H9 (cell line): ENCODE results near the gene TMEM120A. TPM values are rescaled to one million over a fixed set of nuclear protein-coding genes. Genes with fewer than 3 reads are reported as not detected.

Experiments
- DNase-seq: peaks from one replicate; pipeline ENCODE4 v3.0.0-alpha.2; 2017
- H2AFZ ChIP-seq: one replicate; pipeline ENCODE4 v1.6.1; 2013; ENCODE audit warnings: mild to moderate bottlenecking, low read length, control low read depth, moderate library complexity
- H2AK5ac ChIP-seq: 2 replicates; pipeline ENCODE4 v1.6.1; 2013; ENCODE audit warnings: low read length, control low read depth, mixed read lengths; ENCODE audit not compliant: insufficient read length
- H2BK120ac ChIP-seq: one replicate; pipeline ENCODE4 v1.6.1; 2013; ENCODE audit warnings: low read depth, mild to moderate bottlenecking, low read length, control low read depth, inconsistent platforms; ENCODE audit not compliant: poor library complexity, severe bottlenecking
- H2BK12ac ChIP-seq: 2 replicates; pipeline ENCODE4 v1.6.1; 2013; ENCODE audit warnings: low read length, control low read depth, mixed read lengths, low read depth; ENCODE audit not compliant: insufficient read length
- H2BK15ac ChIP-seq: 2 replicates; pipeline ENCODE4 v1.6.1; 2013; ENCODE audit warnings: low read depth, low read length, control low read depth
- H2BK20ac ChIP-seq: one replicate; pipeline ENCODE4 v1.6.1; 2013; ENCODE audit warnings: low read depth, mild to moderate bottlenecking, low read length, control low read depth, inconsistent platforms; ENCODE audit not compliant: poor library complexity, severe bottlenecking
- H2BK5ac ChIP-seq: 2 replicates; pipeline ENCODE4 v1.6.1; 2013; ENCODE audit warnings: low read length, control low read depth, mixed read lengths; ENCODE audit not compliant: insufficient read length
- H3K14ac ChIP-seq: 2 replicates; pipeline ENCODE4 v1.6.1; 2013; ENCODE audit warnings: low read length, control low read depth; ENCODE audit not compliant: insufficient read depth
- H3K18ac ChIP-seq: 2 replicates; pipeline ENCODE4 v1.6.1; 2013; ENCODE audit warnings: low read depth, mild to moderate bottlenecking, mixed read lengths, low read length, control low read depth; ENCODE audit not compliant: insufficient read length
- H3K23ac ChIP-seq: 2 replicates; pipeline ENCODE4 v1.6.1; 2013; ENCODE audit warnings: low read length, control low read depth, mixed read lengths, low read depth; ENCODE audit not compliant: insufficient read length
- H3K23me2 ChIP-seq: 2 replicates; pipeline ENCODE4 v1.6.1; 2013; ENCODE audit warnings: low read depth, mild to moderate bottlenecking, mixed read lengths, low read length, control low read depth; ENCODE audit not compliant: insufficient read length, poor library complexity, severe bottlenecking
- H3K27ac ChIP-seq: 2 replicates; pipeline ENCODE4 v1.5.1; 2013; ENCODE audit warnings: low read length, control low read depth, mixed read lengths, low read depth; ENCODE audit not compliant: insufficient read length
- H3K27me3 ChIP-seq: 2 replicates; pipeline ENCODE4 v1.6.1; 2013; ENCODE audit warnings: low read length, control low read depth, inconsistent platforms; ENCODE audit not compliant: insufficient read depth
- H3K4ac ChIP-seq: 2 replicates; pipeline ENCODE4 v1.6.1; 2013; ENCODE audit warnings: low read depth, mild to moderate bottlenecking, control low read depth, inconsistent platforms, low read length, moderate library complexity
- H3K4me1 ChIP-seq: 2 replicates; pipeline ENCODE4 v1.6.1; 2013; ENCODE audit warnings: low read length, control low read depth, inconsistent platforms; ENCODE audit not compliant: insufficient read depth
- H3K4me2 ChIP-seq: 2 replicates; pipeline ENCODE4 v1.6.1; 2013; ENCODE audit warnings: low read length, control low read depth, mixed read lengths; ENCODE audit not compliant: insufficient read length, insufficient read depth
- H3K56ac ChIP-seq: 2 replicates; pipeline ENCODE4 v1.6.1; 2013; ENCODE audit warnings: low read depth, mild to moderate bottlenecking, mixed read lengths, low read length, control low read depth; ENCODE audit not compliant: insufficient read length
- H3K79me1 ChIP-seq: 2 replicates; pipeline ENCODE4 v1.6.1; 2013; ENCODE audit warnings: low read depth, mild to moderate bottlenecking, moderate library complexity, low read length, control low read depth, inconsistent platforms; ENCODE audit not compliant: insufficient read depth, poor library complexity, severe bottlenecking
- H3K79me2 ChIP-seq: 2 replicates; pipeline ENCODE4 v1.6.1; 2013; ENCODE audit warnings: low read length, control low read depth, inconsistent platforms; ENCODE audit not compliant: insufficient read depth
- H3K9ac ChIP-seq: 2 replicates; pipeline ENCODE4 v1.6.1; 2013; ENCODE audit warnings: low read length, control low read depth, mixed read lengths; ENCODE audit not compliant: insufficient read length; ENCODE audit errors: extremely low read depth
- H3K9me3 ChIP-seq: one replicate; pipeline ENCODE4 v1.6.1; 2013; ENCODE audit warnings: low read depth, low read length, inconsistent platforms; ENCODE audit not compliant: control insufficient read depth
- H3T11ph ChIP-seq: one replicate; pipeline ENCODE4 v1.6.1; 2013; ENCODE audit warnings: mild to moderate bottlenecking, low read length, control low read depth, inconsistent platforms
- H4K20me1 ChIP-seq: one replicate; pipeline ENCODE4 v1.6.1; 2013; ENCODE audit not compliant: control insufficient read depth, insufficient read length, insufficient read depth
- H4K5ac ChIP-seq: 2 replicates; pipeline ENCODE4 v1.6.1; 2013; ENCODE audit warnings: low read depth, mild to moderate bottlenecking, mixed read lengths, low read length, control low read depth; ENCODE audit not compliant: insufficient read length
- H4K8ac ChIP-seq: replicated peaks from 2 replicates; pipeline ENCODE4 v1.6.1; 2013; ENCODE audit warnings: low read length, control low read depth, mixed read lengths, low read depth; ENCODE audit not compliant: insufficient read length
- H4K91ac ChIP-seq: 2 replicates; pipeline ENCODE4 v1.6.1; 2013; ENCODE audit warnings: low read depth, mild to moderate bottlenecking, moderate library complexity, mixed read lengths, low read length, control low read depth; ENCODE audit not compliant: insufficient read length
- H3K27ac Mint-ChIP-seq, 3 experiments: 2 replicates in 2 of 3; 3 replicates in 1 of 3; pipeline ENCODE4 v1.8.0; 2020 to 2021; ENCODE audit warnings: mixed read lengths in 3 of 3, mild to moderate bottlenecking in 1 of 3, moderate library complexity in 1 of 3
- H3K27me3 Mint-ChIP-seq: 2 replicates; pipeline ENCODE4 v1.8.0; 2021; ENCODE audit warnings: low read depth, mild to moderate bottlenecking, moderate library complexity, mixed read lengths
- H3K36me3 Mint-ChIP-seq, 3 experiments: 2 replicates in 2 of 3; 3 replicates in 1 of 3; pipeline ENCODE4 v1.8.0; 2020 to 2021; ENCODE audit warnings: low read depth in 3 of 3, mixed read lengths in 3 of 3; ENCODE audit not compliant: insufficient read depth in 1 of 3
- H3K4me1 Mint-ChIP-seq, 2 experiments: 2 replicates each; pipeline ENCODE4 v1.8.0; 2020; ENCODE audit warnings: mixed read lengths in 2 of 2
- H3K4me3 Mint-ChIP-seq, 2 experiments: 2 replicates in 1 of 2; 3 replicates in 1 of 2; pipeline ENCODE4 v1.8.0; 2020 to 2021; ENCODE audit warnings: mild to moderate bottlenecking in 2 of 2, mixed read lengths in 2 of 2, moderate library complexity in 1 of 2
- H3K9me3 Mint-ChIP-seq, 2 experiments: 2 replicates in 1 of 2; 3 replicates in 1 of 2; pipeline ENCODE4 v1.8.0; 2020; ENCODE audit warnings: mild to moderate bottlenecking in 2 of 2, mixed read lengths in 2 of 2, moderate library complexity in 1 of 2
- WGBS: extraction: QIAGEN DNeasy Blood & Tissue Kit; methylation state at CpG from one replicate; pipeline ENCODE4 v1.1.7; 2013; ENCODE audit warnings: missing lambda C conversion rate, low lambda C conversion rate, mixed read lengths; ENCODE audit not compliant: insufficient read length; ENCODE audit errors: extremely low coverage; 5-methylcytosine and 5-hydroxymethylcytosine counted together
- total RNA-seq: library from RNA; stranded (reverse); gene quantifications from 2 replicates; pipeline ENCODE4 v1.2.1, GENCODE V29; 2021
- TF ChIP-seq, protein P1 (sequence below): fragments of 200-600 bp; sonication (generic); conservative IDR thresholded peaks from 3 replicates; pipeline ENCODE4 v1.8.0; 2021; ENCODE audit warnings: antibody characterized with exemption, mild to moderate bottlenecking

Gene TMEM120A
- total RNA-seq, 1 experiment from 2014 or later = 30.0 TPM

DNA sequence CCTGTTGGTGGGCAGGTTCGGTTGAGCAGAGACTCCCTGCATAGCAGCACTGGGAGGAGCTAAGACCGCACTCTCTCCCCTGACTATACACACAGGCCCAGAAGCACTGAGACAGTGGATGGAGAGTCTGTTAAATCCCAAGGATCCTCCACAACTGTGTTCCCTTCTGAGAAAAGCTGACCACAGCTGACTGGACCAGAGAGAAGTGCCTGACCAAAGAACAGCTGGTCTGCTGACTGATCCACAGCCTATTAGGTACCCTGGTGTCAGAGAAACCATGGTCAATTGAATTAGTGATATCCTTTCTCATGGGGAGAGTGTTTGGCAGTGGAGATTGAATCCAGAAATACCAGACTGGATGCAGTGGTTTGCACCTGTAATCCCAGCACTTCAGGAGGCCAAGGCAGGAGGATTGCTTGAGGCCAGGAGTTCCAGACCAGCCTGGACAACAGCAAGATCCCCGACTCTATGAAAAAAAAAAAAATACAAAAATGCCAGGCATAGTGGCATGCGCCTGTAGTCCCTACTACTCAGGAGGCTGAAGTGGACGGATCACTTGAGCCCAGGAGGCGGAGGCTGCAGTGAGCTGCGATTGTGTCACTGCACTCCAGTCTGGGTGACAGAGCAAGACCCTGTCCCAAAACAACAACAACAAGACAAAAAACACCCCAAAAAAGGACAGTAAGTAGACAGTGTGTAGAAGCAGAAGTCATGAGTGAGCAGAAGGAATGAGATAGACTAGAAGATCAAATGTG, 27.8 kb upstream of the TMEM120A start:
- Histone ChIP-seq H3K4me1 (no peaks in the 10 kb centered on the region), H2BK15ac (no peak overlapping the region), H3K79me2 (no peaks in the 10 kb centered on the region), H3K9me3 (no peaks in the 10 kb centered on the region), H3T11ph (no peak overlapping the region), H3K56ac (no peak overlapping the region), H3K18ac (no peak overlapping the region), H2BK20ac (no peak overlapping the region), H3K14ac (no peak overlapping the region), H4K91ac (no peak overlapping the region), H2AK5ac (no peak overlapping the region), H2AFZ (no peak overlapping the region), H2BK12ac (no peak overlapping the region), H2BK5ac (no peak overlapping the region), H3K9ac (no peak overlapping the region), H3K27ac (no peak overlapping the region), H3K4ac (no peak overlapping the region), H4K5ac (no peak overlapping the region), H4K8ac (no peak overlapping the region), H3K27me3 (no peaks in the 10 kb centered on the region), H4K20me1 (no peaks in the 10 kb centered on the region), H3K23me2 (no peaks in the 10 kb centered on the region), H2BK120ac (no peak overlapping the region), H3K79me1 (no peaks in the 10 kb centered on the region), H3K23ac (no peak overlapping the region), H3K4me2 (no peak overlapping the region)
- Mint-ChIP-seq H3K36me3 (peaks cover 17 to 38% (median 36%) of the 10 kb centered on the region in 3 experiments), H3K27ac (no peak overlapping the region; a peak in 1 of 7 replicates), H3K9me3 (no peaks in the 10 kb centered on the region), H3K4me3 (no peak overlapping the region), H3K27me3 (no peaks in the 10 kb centered on the region), H3K4me1 (peaks cover 2% of the 10 kb centered on the region in 2 experiments; a peak in 2 of 4 replicates)
- TF ChIP-seq, protein P1, sequence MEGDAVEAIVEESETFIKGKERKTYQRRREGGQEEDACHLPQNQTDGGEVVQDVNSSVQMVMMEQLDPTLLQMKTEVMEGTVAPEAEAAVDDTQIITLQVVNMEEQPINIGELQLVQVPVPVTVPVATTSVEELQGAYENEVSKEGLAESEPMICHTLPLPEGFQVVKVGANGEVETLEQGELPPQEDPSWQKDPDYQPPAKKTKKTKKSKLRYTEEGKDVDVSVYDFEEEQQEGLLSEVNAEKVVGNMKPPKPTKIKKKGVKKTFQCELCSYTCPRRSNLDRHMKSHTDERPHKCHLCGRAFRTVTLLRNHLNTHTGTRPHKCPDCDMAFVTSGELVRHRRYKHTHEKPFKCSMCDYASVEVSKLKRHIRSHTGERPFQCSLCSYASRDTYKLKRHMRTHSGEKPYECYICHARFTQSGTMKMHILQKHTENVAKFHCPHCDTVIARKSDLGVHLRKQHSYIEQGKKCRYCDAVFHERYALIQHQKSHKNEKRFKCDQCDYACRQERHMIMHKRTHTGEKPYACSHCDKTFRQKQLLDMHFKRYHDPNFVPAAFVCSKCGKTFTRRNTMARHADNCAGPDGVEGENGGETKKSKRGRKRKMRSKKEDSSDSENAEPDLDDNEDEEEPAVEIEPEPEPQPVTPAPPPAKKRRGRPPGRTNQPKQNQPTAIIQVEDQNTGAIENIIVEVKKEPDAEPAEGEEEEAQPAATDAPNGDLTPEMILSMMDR = no peak
- DNase-seq = no peak
- no CpG with 5 or more reads among the region's 7 CpGs for WGBS
